Mesenchymal stem cell (in vitro differentiated cells and primary cell): ENCODE measurements around the gene CLDN1.
"Not testable (repeated sequence)": the region's sequence is repeated elsewhere in the genome, so short reads cannot be mapped to it uniquely, and the experiment has no call there.

Experiments
- DNase-seq: peaks from one replicate; pipeline ENCODE4 v3.0.0-alpha.2; 2013
- H2AFZ ChIP-seq: one replicate; pipeline ENCODE4 v1.6.1; 2013; ENCODE audit warnings: low read depth, mild to moderate bottlenecking, control low read depth, inconsistent platforms, low read length, moderate library complexity
- H2AK5ac ChIP-seq: 2 replicates; pipeline ENCODE4 v1.6.1; 2013; ENCODE audit warnings: low read length, moderate library complexity, mild to moderate bottlenecking, inconsistent platforms; ENCODE audit not compliant: severe bottlenecking
- H2BK120ac ChIP-seq: one replicate; pipeline ENCODE4 v1.6.1; 2013; ENCODE audit warnings: low read depth, mild to moderate bottlenecking, inconsistent platforms, low read length, moderate library complexity
- H2BK12ac ChIP-seq, 2 experiments: one replicate each; pipeline ENCODE4 v1.6.1; 2013; ENCODE audit warnings: inconsistent platforms in 2 of 2, low read length in 2 of 2, mild to moderate bottlenecking in 2 of 2, moderate library complexity in 2 of 2, control low read depth in 1 of 2
- H2BK15ac ChIP-seq: one replicate; pipeline ENCODE4 v1.6.1; 2013; ENCODE audit warnings: mild to moderate bottlenecking, low read depth, inconsistent platforms; ENCODE audit not compliant: poor library complexity, severe bottlenecking
- H2BK5ac ChIP-seq: 2 replicates; pipeline ENCODE4 v1.6.1; 2013; ENCODE audit warnings: low read depth, mild to moderate bottlenecking, low read length, control low read depth, inconsistent platforms; ENCODE audit not compliant: poor library complexity, severe bottlenecking
- H3K14ac ChIP-seq, 2 experiments: one replicate each; pipeline ENCODE4 v1.6.1; 2013; ENCODE audit warnings: inconsistent platforms in 2 of 2, low read length in 2 of 2, control low read depth in 1 of 2, mild to moderate bottlenecking in 1 of 2, moderate library complexity in 1 of 2
- H3K18ac ChIP-seq, 2 experiments: one replicate each; pipeline ENCODE4 v1.6.1; 2013; ENCODE audit warnings: inconsistent platforms in 2 of 2, low read length in 2 of 2, control low read depth in 1 of 2, low read depth in 1 of 2, mild to moderate bottlenecking in 1 of 2
- H3K23ac ChIP-seq, 2 experiments: one replicate each; pipeline ENCODE4 v1.6.1; 2013; ENCODE audit warnings: inconsistent platforms in 2 of 2, low read length in 2 of 2, mild to moderate bottlenecking in 2 of 2, moderate library complexity in 2 of 2, control low read depth in 1 of 2
- H3K27ac ChIP-seq: 2 replicates; pipeline ENCODE4 v1.5.1; 2013; ENCODE audit warnings: mild to moderate bottlenecking, moderate library complexity, low read length, control low read depth, inconsistent platforms; ENCODE audit not compliant: poor library complexity, severe bottlenecking
- H3K27me3 ChIP-seq, 2 experiments: 2 replicates each; pipeline versions ENCODE4 v1.6.1 to v1.7.0; 2013; ENCODE audit warnings: low read length in 2 of 2, mild to moderate bottlenecking in 2 of 2, moderate library complexity in 2 of 2, control low read depth in 1 of 2, inconsistent platforms in 1 of 2; ENCODE audit not compliant: control insufficient read depth in 1 of 2, insufficient read depth in 1 of 2
- H3K36me3 ChIP-seq, 2 experiments: 2 replicates each; pipeline versions ENCODE4 v1.6.1 to v1.7.0; 2013; ENCODE audit warnings: low read length in 2 of 2, control low read depth in 1 of 2, inconsistent platforms in 1 of 2, low read depth in 1 of 2, mild to moderate bottlenecking in 1 of 2; ENCODE audit not compliant: insufficient read depth in 2 of 2, control insufficient read depth in 1 of 2
- H3K4ac ChIP-seq, 2 experiments: one replicate each; pipeline ENCODE4 v1.6.1; 2013; ENCODE audit warnings: inconsistent platforms in 2 of 2, low read length in 2 of 2, mild to moderate bottlenecking in 2 of 2, moderate library complexity in 2 of 2, control low read depth in 1 of 2, low read depth in 1 of 2
- H3K4me1 ChIP-seq: 2 replicates; pipeline ENCODE4 v1.6.1; 2013; ENCODE audit warnings: low read depth, low read length, control low read depth; ENCODE audit not compliant: control insufficient read depth, insufficient read depth
- H3K4me2 ChIP-seq: 2 replicates; pipeline ENCODE4 v1.6.1; 2013; ENCODE audit warnings: low read length, mild to moderate bottlenecking, inconsistent platforms; ENCODE audit not compliant: poor library complexity, severe bottlenecking
- H3K4me3 ChIP-seq, 2 experiments: 2 replicates each; pipeline versions ENCODE4 v1.5.1 to v1.7.0; 2013; ENCODE audit warnings: low read length in 2 of 2, mild to moderate bottlenecking in 2 of 2, control low read depth in 1 of 2, low read depth in 1 of 2; ENCODE audit not compliant: insufficient read depth in 1 of 2
- H3K79me1 ChIP-seq: replicated peaks from 2 replicates; pipeline ENCODE4 v1.6.1; 2013; ENCODE audit warnings: mild to moderate bottlenecking, control low read depth, low read length, inconsistent platforms; ENCODE audit not compliant: poor library complexity, severe bottlenecking
- H3K9ac ChIP-seq: 2 replicates; pipeline ENCODE4 v1.7.0; 2013; ENCODE audit warnings: mild to moderate bottlenecking, low read length, moderate library complexity
- H3K9me3 ChIP-seq: 2 replicates; pipeline ENCODE4 v1.7.0; 2013; ENCODE audit warnings: mild to moderate bottlenecking, low read length; ENCODE audit not compliant: control insufficient read depth
- H4K8ac ChIP-seq: one replicate; pipeline ENCODE4 v1.6.1; 2013; ENCODE audit warnings: inconsistent platforms, mild to moderate bottlenecking, low read length, moderate library complexity
- H4K91ac ChIP-seq: one replicate; pipeline ENCODE4 v1.6.1; 2013; ENCODE audit warnings: mild to moderate bottlenecking, low read length, inconsistent platforms
- WGBS: methylation state at CpG from one replicate; pipeline ENCODE4 v1.1.7; 2013; ENCODE audit warnings: mixed read lengths; 5-methylcytosine and 5-hydroxymethylcytosine counted together

Gene CLDN1

GRCh38 chr3:190267464-190267863, 54.8 kb downstream of the CLDN1 start:
- not testable (repeated sequence) for H3K9ac ChIP-seq, H2BK12ac ChIP-seq, H3K4me3 ChIP-seq, H3K18ac ChIP-seq, H2AK5ac ChIP-seq, H3K4ac ChIP-seq, H3K79me1 ChIP-seq, H2BK120ac ChIP-seq, H3K4me2 ChIP-seq, H3K27ac ChIP-seq, H3K27me3 ChIP-seq, H2BK5ac ChIP-seq, H3K14ac ChIP-seq, H2BK15ac ChIP-seq, H3K9me3 ChIP-seq, H3K36me3 ChIP-seq, H3K23ac ChIP-seq, H4K8ac ChIP-seq, DNase-seq, H2AFZ ChIP-seq, H3K4me1 ChIP-seq, H4K91ac ChIP-seq
- WGBS: 100% methylated on average over 1 of the region's 7 CpGs

DNA sequence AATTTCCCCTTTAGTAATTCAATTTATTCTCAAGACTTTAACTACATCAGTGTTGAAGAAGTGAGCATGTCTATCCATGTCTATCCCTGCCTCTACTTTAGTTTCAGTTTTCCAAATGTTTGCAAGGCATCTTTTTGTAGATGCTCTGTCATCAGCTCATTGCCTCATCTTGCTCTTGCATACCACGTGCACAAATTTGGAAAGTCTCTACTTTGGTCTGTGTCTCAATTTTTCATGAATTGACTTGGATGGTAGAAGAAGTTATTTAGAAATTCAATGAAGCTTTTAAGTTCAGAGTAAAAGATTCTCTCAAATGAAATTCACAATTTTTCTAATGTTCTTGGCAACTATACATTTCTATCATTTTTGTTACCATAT, 55.3 kb downstream of the CLDN1 start:
- H2BK15ac ChIP-seq: no peak overlapping the region
- H2AFZ ChIP-seq: no peak overlapping the region
- no peak overlapping the region for H3K4ac ChIP-seq
- no peak overlapping the region for H3K27ac ChIP-seq
- H3K9me3 ChIP-seq: no peaks in the 10 kb centered on the region
- no peak overlapping the region for H2BK5ac ChIP-seq
- no peaks in the 10 kb centered on the region for H3K36me3 ChIP-seq
- H3K4me1 ChIP-seq: no peaks in the 10 kb centered on the region
- no peak overlapping the region for H3K14ac ChIP-seq
- no peak overlapping the region for H3K4me2 ChIP-seq
- no peak overlapping the region for H3K4me3 ChIP-seq
- no peak overlapping the region for H2BK12ac ChIP-seq
- no peak overlapping the region for H4K91ac ChIP-seq
- WGBS: no CpG with 5 or more reads among the region's 1 CpG
- DNase-seq: no peak
- no peaks in the 10 kb centered on the region for H3K79me1 ChIP-seq
- H4K8ac ChIP-seq: no peak overlapping the region
- no peak overlapping the region for H3K23ac ChIP-seq
- no peak overlapping the region for H2BK120ac ChIP-seq
- no peaks in the 10 kb centered on the region for H3K27me3 ChIP-seq
- H2AK5ac ChIP-seq: no peak overlapping the region
- no peak overlapping the region for H3K9ac ChIP-seq
- no peak overlapping the region for H3K18ac ChIP-seq

GRCh38 chr3:190266265-190266912, 55.9 kb downstream of the CLDN1 start:
- DNase-seq: no peak
- H3K4me1 ChIP-seq: peaks cover 3% of the 10 kb centered on the region
- no peak overlapping the region for H3K14ac ChIP-seq
- no peak overlapping the region for H2BK15ac ChIP-seq
- no peak overlapping the region for H4K91ac ChIP-seq
- no peak overlapping the region for H3K4ac ChIP-seq
- H2AFZ ChIP-seq: no peak overlapping the region
- H2BK5ac ChIP-seq: no peak overlapping the region
- no peak overlapping the region for H3K23ac ChIP-seq
- H2BK12ac ChIP-seq: no peak overlapping the region
- no peak overlapping the region for H3K4me3 ChIP-seq
- no peak overlapping the region for H3K4me2 ChIP-seq
- no peaks in the 10 kb centered on the region for H3K9me3 ChIP-seq
- H3K18ac ChIP-seq: peak overlapping the region in 1 of 2 experiments; percentile 28
- no peak overlapping the region for H4K8ac ChIP-seq
- no peaks in the 10 kb centered on the region for H3K36me3 ChIP-seq
- H3K27ac ChIP-seq: no peak overlapping the region
- no peak overlapping the region for H3K9ac ChIP-seq
- H3K79me1 ChIP-seq: no peaks in the 10 kb centered on the region
- no peak overlapping the region for H2AK5ac ChIP-seq
- H3K27me3 ChIP-seq: no peaks in the 10 kb centered on the region
- H2BK120ac ChIP-seq: no peak overlapping the region

DNA sequence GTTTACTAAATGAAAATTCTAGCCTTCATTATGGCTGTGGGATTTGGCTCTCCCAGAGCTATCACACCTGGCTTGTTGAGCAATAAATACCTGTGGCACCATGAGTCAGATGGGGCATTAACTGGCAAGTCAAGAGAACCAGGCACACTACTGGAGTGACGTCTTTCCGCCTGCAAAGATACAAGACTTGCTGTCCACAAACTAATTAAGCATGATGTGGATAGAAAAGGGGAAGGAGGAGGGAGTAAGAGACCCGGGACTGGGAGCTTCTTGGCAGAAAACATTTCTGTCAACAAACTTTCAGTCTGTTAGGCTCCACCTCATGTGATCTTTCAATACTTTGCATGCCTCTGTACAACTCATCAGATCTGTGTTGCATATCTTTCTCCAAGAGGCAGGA, 56.5 kb downstream of the CLDN1 start:
- WGBS: 75% methylated on average over 2 of the region's 3 CpGs
- no peak overlapping the region for H3K4me3 ChIP-seq
- no peak overlapping the region for H2BK5ac ChIP-seq
- H4K91ac ChIP-seq: no peak overlapping the region
- no peaks in the 10 kb centered on the region for H3K79me1 ChIP-seq
- H3K9ac ChIP-seq: no peak overlapping the region
- peak overlapping the region; percentile 2 for H4K8ac ChIP-seq
- no peak overlapping the region for H3K23ac ChIP-seq
- no peak overlapping the region for H3K18ac ChIP-seq
- peak; percentile 57 for DNase-seq
- H2AK5ac ChIP-seq: no peak overlapping the region
- no peak overlapping the region for H3K27ac ChIP-seq
- H3K9me3 ChIP-seq: no peaks in the 10 kb centered on the region
- no peak overlapping the region for H2BK15ac ChIP-seq
- H2BK12ac ChIP-seq: peak overlapping the region in 1 of 2 experiments; percentile 63
- H2AFZ ChIP-seq: no peak overlapping the region
- H3K4me2 ChIP-seq: no peak overlapping the region
- H2BK120ac ChIP-seq: no peak overlapping the region
- no peaks in the 10 kb centered on the region for H3K36me3 ChIP-seq
- peaks cover 3% of the 10 kb centered on the region for H3K4me1 ChIP-seq
- no peak overlapping the region for H3K4ac ChIP-seq
- no peaks in the 10 kb centered on the region for H3K27me3 ChIP-seq
- H3K14ac ChIP-seq: no peak overlapping the region
